Stimulated activated CD8-positive, alpha-beta memory T cell treated with anti-CD3 and anti-CD28 coated beads, Interleukin-15, amount 100 ng/mL, for 24 hours (primary cell): ENCODE data around the gene FKBP2.

Source experiments
- DNase-seq: peaks from one replicate; pipeline ENCODE4 v3.0.0-alpha.2; 2020; ENCODE audit warnings: low read depth

The FKBP2 gene

GRCh38 chr11:64264371-64264852 is 23.5 kb downstream of the FKBP2 start:
- DNase-seq, result no peak

DNA sequence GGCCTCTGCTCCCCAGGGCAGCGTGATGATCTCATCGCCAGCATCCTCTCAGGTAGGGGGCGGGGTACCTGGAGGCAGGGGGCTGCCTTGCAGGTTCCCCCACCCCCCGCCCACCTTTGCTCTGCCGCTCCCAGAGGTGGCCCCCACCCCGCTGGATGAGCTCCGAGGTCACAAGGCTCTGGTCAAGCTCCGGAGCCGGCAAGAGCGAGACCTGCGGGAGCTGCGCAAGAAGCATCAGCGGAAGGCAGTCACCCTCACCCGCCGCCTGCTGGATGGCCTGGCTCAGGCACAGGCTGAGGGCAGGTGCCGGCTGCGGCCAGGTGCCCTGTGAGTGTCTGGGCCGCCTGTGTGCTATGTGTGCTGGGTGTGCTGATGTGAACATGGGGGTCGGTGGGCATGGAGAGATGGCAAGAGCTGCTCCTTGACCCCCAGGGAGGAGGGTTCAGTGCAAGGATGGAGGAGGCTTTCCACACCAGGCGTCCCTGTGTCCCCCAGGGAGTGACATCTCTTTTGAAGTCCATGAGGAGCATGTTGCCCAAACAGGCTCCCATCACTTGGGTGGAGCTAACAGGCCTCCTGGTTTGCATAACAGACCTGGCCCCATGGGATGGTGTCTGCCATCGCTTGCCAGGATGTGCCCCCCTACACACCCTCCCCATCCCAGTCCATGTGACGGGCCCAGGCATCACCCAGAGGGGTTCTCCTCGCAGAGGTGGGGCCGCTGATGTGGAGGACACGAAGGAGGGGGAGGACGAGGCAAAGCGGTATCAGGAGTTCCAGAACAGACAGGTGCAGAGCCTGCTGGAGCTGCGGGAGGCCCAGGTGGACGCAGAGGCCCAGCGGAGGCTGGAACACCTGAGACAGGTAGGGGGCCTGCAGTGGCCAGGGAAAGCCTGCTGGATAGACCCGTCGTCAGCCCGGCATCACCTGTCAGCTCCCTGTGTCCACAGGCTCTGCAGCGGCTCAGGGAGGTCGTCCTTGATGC is 24.6 kb downstream of the FKBP2 start:
- no peak for DNase-seq

- no peak for DNase-seq
Observed at GRCh38 chr11:64266339-64266738, 25.4 kb downstream of the FKBP2 start.

- no peak for DNase-seq
Observed at GRCh38 chr11:64267207-64267945, 26.5 kb downstream of the FKBP2 start.

DNA sequence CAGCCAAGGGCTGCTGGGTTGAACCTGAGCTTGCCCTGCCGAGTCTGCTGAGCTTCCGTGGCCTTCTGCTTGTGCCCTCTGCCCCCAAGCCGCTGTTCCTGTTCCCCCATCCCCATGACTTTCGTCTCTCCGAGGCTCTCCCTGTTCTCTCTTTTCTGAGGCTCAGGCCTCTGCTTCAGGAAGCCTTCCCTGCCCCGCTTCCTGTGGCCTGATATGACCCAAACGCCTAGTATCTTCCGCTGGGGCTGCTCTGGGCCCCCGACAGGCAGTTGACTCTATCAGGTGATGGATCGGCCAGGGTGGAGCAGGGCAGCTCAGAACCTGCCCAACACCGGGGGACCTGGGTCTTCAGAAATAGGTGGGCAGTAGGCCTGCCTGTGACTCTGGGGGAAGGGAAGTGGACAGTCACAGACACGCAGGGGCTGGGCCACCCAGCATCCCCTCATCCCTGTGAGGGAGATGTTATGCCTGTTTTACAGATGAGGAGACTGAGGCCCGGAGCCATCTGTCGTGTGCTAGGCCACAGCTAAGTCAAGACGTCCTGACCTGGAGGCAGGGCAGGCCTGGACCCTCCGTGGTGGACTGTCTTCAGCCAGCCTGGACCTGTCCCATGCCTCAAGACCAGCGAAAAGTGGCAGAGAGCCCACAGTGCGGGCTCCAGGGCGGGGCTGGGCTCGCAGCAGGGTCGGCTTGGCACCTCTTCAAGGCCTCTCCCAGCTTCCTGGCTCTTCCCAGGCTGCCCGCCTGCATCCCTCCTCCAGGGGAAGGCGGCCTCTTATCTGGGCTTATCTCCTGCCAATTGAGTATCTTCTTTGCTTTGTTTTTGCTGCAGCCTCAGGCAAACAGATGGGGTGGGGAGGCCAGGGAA is 27.4 kb downstream of the FKBP2 start:
- no peak for DNase-seq

GRCh38 chr11:64268893-64269539 is 28.1 kb downstream of the FKBP2 start:
- DNase-seq, result no peak

- DNase-seq, result peak; percentile 92
Observed at GRCh38 chr11:64269540-64270220, 28.8 kb downstream of the FKBP2 start.

DNA sequence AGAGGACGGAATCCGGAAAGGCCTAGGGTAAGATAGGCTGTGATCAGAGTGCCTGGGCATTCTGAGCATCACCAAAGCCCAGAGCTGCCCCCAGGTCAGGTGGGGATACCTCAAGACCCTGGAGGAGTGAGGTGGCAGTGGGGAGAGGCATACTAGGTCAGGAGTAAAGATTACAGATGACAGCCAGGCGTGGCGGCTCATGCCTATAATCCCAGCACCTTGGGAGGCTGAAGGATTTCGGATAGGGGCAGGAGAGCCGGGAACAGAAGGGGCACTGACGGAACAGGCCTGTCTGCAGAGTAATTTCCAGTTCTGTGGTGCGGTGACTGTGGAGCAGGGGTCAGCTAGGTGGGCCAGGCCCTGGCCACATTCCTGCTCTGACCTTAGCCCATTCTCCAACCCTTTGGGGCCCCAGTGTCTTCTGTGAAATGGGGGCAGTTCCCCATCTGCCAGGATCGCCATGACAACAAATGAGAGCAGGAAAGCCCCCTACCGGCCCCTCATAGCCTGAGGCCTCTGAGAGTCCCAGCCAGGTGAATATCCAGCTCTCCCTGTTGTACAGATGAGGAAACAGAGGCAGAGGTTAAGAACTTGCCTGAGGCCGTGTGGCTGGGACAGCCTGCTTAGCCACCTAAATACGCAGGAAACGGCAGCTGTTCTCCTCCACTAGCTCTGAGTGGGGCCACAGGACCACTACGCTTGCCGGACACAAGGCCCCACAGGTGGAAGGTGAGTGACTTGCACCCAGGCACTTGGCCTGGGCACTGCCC is 34.3 kb downstream of the FKBP2 start:
- DNase-seq, result no peak

DNA sequence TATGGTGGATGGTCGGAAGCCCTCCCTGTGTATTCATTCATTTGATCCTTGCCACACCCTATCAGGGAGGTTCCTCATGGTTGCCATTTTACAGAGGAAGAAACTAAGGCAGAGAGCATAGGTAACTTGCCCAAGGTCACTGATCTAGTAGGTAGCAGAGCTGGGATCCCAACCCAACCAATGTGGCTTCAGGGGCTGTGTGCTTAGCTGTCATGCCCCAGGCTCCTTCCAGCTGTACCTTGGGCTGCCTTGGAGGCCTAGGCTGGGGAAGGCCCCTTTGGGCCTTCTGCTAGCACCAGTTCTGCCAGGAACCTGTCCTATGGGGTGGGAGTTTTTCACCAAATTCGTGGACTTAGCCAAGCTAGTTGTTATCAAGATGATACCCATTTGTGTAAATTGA is 34.9 kb downstream of the FKBP2 start:
- DNase-seq, result no peak

DNA sequence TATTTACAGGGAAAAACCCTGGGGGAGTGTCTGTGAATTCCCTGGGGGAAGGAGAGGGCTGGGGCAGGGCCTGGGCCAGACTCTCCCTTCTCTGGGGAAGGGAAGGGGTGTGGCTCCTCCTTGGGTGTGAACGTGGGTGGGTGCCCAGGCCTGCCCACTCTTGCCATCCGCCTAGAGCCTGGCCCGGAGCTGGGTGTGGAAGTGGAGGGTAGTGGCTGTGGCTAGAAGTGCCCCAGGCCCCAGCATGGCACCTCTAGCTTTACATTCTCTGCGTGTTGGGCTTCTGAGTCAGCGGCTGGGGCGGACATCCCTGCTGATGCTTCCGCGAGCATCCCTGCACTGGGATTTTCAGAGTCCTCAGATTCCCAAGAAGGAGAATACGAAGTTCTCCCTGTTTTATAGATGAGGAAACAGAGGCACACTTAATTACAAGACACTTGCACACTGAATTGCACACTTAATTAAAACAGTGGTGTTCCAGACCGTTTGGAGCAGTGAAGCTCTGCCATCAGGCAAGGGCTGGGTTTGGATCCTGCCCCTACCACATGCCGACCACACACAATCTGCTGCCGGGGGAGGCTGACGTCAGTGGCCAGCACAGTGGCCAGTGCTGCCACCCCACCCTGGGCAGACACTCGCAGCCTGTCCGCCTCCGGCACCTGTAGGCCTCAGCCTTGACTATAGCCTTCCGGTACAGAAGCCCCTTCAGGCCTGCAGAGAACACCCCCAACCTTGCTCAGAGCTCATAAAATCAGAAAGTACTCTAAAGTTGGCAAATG is 35.9 kb downstream of the FKBP2 start:
- no peak for DNase-seq

- no peak for DNase-seq
Observed at GRCh38 chr11:64278576-64279190, 37.8 kb downstream of the FKBP2 start.

DNA sequence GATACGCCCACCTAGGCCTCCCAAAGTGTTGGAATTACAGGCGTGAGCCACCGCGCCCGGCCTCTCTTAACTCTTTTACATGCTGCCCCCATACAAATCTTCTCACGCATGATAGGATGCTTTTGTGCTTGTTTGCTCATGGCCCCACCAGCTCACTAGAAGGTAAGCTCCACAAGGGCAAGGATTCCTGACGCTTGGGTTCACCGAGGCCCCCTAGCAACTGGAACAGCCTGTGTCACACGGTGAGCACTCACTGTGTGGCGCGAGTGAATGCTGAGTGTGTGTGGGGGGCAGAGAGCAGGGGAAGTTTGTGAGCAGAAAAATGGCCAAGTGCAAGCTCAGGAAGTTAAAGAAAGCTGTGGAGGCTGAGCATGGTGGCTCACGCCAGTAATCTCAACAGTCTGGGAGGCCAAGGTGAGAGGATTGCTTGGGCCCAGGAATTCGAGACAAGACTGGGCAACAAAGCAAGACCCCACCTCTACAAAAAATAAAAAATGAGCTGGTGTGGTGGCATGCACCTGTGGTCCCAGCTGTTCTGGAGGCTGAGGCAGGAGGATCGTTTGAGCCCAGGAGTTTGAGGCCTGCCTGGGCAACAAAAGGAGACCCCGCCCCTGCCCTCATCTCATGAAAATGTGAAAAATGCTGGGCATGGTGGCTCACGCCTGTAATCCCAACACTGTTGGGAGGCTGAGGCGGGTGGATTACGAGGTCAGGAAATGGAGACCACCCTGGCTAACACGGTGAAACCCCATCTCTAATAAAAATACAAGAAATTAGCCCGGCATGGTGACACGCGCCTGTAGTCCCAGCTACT is 41.3 kb downstream of the FKBP2 start:
- DNase-seq, result no peak

DNA sequence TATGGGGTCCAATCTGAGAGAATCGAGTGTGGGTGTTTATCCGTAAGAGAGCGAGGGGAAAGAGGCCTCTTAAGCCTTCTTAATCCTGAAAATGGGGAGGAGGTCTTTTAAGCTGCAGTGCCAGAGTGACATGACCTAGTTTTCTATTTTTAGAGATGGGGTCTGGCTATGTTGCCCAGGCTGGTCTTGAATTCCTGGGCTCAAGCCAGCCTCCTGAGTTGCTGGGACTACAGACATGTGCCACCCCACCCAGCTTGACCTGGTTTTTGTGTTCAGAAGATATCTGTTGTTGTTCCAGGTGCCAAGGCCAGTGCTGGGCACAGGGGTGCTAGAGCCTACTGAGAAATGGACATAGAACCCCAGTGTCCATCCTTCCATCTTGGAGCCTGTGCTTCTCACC is 42.2 kb downstream of the FKBP2 start:
- no peak for DNase-seq

- DNase-seq, result peak; percentile 90
Observed at GRCh38 chr11:64284048-64284961, 43.4 kb downstream of the FKBP2 start, which contains the start of gene BAD. TSS of gene BAD (minus strand) at chr11:64284665. CDS start at chr11:64284368, 297 bp downstream.

DNA sequence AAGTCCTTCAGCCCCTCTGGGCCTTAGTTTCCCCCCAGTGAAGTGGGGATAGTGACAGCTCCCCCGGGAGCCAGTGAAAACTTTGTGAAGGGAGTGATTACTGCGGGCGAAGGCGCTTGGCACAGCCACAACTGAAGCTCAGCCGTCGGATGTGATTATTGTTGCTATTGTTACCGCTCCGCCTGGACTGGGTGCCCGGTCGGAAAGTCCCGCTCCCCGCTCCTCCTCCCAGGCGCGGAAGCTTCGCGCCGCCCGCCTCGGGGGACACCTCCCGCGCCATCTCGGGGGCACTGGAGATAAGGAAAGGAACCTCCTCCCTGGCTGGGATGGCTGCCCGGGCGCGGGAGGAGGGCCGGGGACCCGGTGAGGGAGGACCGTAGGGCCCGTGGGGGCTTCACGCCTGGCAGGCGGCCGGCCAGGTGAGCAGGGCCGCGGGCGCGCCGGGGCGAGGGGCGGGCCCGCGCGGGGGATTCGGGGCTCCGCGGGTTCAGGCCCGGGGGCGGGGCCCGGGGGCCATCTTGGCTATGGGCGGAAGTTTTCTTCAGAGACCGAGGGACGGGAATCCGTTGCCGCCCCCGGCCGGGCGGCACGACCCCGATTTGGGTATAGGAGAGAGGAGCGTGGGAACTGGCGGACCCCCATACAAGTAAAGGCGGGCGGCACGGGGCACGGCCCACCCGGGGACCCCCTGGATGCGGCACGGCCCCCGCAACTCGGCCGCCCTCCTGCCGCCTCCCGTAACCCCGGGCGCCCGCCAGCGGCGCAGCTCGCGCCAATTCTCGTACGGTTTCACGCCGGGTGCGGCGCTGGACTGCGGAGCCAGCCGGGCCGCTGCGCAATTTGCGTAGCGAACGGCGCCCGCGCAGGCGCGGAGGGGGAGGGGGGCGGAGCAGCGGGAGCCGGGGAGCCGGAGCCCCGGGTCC is 44.3 kb downstream of the FKBP2 start, which contains the start of gene GPR137:
Gene GPR137 (plus strand): TSS at position 887 of the 923 bp plus-strand sequence. CDS start 677 bp downstream, outside the sequence.
- DNase-seq, result peak; percentile 95
